K562 treated with DMSO at 1 percent for 48 hours (cell line): ENCODE results near the gene SLC25A45. TPM values are rescaled to one million over a fixed set of nuclear protein-coding genes. Genes with fewer than 3 reads are reported as not detected.

ENCODE experiments used
- total RNA-seq: library from RNA; unstranded; fragments of 300-600 nt; gene quantifications from 2 replicates; pipeline ENCODE4 v1.2.3, GENCODE V29; 2022; ENCODE audit warnings: low replicate concordance; ENCODE audit errors: extremely low read depth

The SLC25A45 gene, protein sequence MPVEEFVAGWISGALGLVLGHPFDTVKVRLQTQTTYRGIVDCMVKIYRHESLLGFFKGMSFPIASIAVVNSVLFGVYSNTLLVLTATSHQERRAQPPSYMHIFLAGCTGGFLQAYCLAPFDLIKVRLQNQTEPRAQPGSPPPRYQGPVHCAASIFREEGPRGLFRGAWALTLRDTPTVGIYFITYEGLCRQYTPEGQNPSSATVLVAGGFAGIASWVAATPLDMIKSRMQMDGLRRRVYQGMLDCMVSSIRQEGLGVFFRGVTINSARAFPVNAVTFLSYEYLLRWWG
- not detected in 2 replicates for total RNA-seq

DNA sequence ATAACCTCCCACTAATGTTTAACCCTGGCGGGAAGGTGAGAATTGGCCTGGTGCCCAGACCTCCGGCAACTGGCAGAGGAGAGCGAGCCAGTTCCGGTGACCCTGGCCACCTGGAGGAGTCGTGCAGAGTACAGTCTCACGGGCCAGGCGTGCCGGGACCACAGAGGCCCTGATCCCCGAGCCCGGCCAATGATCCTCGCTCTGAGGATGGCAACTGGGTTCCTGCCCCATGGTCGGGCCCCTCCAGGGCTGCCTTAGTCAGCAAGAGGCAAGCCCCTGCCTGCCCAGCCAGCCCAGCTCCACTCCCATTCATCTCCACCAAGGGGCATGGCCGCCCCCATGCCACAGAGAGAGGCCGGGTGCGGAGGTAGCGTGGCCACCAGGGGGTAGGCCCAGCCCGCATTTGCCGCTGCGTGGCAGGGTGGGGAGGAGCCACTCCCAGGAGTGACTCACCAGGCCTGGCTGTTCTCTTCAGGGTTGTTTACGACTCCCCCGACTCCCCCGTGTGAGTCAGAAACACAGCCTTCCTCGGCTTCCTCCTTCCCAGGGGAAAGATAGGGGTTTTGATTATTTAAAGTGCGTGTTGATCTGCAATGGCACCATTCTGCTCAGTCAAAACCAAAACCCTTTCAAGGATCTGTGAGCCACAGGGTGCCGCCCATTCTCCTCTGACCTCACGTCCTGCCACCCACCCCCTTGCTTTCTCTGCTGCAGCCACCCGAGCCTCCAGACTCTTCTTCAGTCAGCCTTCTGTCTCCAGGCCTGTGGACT, at the start of gene SLC25A45:
Gene SLC25A45 (minus strand): TSS at position 614 of the 771 bp plus-strand sequence. CDS start 695 bp downstream, outside the sequence.

GRCh38 chr11:65422633-65423515, 40.4 kb upstream of the SLC25A45 start, which contains the start of gene NEAT1:
TSS of gene NEAT1 (plus strand) at chr11:65422798.

GRCh38 chr11:65386307-65387140, 4.1 kb upstream of the SLC25A45 start, which contains the start of gene FRMD8:
TSS of gene FRMD8 (plus strand) at chr11:65386637. CDS start at chr11:65387037, 400 bp downstream.

DNA sequence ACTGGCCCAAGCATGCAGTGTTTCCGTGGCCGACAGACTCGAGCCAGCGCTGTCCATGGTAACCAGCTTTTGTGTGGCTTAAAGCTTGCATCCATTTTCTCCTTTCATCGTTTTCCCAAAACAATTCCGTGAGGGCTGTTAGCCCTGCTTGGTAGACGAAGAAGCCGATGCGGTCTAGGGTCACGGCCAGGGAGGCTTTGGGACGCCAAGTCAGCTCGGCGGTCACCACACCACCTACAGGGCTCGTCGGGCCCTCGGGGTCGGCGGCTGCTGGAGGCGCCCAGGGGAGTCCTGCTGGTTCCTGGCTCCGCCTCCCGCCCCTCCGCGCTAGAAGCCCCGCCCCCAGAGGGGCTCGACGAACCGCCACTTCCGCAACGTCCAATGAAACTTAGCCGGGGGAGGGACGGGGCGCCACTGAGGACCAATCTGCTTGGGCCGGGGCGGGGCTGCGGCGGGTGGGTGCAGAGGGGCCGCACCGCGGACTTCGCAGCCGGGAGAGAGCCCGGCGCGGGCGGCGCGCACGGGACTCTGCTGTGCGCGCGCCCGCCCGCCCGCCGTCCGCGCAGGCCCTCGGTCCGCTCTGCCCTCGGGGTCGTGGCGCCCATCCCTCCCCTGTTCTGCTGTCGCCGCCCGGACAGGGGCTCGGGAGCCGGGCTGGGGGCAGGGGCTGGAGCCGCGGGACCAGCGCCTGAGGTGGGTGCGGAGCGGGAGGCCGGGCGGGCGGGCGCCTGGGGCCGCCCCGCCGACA, 28.0 kb downstream of the SLC25A45 start, which contains the start of gene TIGD3:
Gene TIGD3 (plus strand): TSS at position 487 of the 748 bp plus-strand sequence. CDS start 1,058 bp downstream, outside the sequence.

Other genes with a start within 250 kb of the SLC25A45 start
- not detected in 2 replicates for gene SYVN1, start 248.1 kb downstream of the SLC25A45 start, total RNA-seq
- gene SPDYC, start 212.4 kb downstream of the SLC25A45 start, total RNA-seq = not detected in 2 replicates
- gene CAPN1, start 200.7 kb downstream of the SLC25A45 start, total RNA-seq = not detected in 2 replicates
- not detected in 2 replicates for gene POLA2, start 120.7 kb downstream of the SLC25A45 start, total RNA-seq
- not detected in 2 replicates for gene CDC42EP2, start 67.8 kb downstream of the SLC25A45 start, total RNA-seq
- 1,832 TPM in 1 of 2 replicates, not detected in the other for gene DPF2, start 48.8 kb downstream of the SLC25A45 start, total RNA-seq
- gene TIGD3, start 27.9 kb downstream of the SLC25A45 start, total RNA-seq = not detected in 2 replicates
- not detected in 2 replicates for gene FRMD8, start 4.0 kb upstream of the SLC25A45 start, total RNA-seq
- gene NEAT1, start 40.2 kb upstream of the SLC25A45 start, total RNA-seq = 149 TPM in 1 of 2 replicates, not detected in the other
- gene MALAT1, start 116.4 kb upstream of the SLC25A45 start, total RNA-seq = not detected in 2 replicates
- gene SCYL1, start 142.4 kb upstream of the SLC25A45 start, total RNA-seq = not detected in 2 replicates
- not detected in 2 replicates for gene LTBP3, start 175.7 kb upstream of the SLC25A45 start, total RNA-seq
- not detected in 2 replicates for gene ZNRD2, start 187.8 kb upstream of the SLC25A45 start, total RNA-seq
- gene FAM89B, start 189.9 kb upstream of the SLC25A45 start, total RNA-seq = not detected in 2 replicates
- not detected in 2 replicates for gene EHBP1L1, start 193.4 kb upstream of the SLC25A45 start, total RNA-seq
- not detected in 2 replicates for gene KCNK7, start 213.2 kb upstream of the SLC25A45 start, total RNA-seq
- gene MAP3K11, start 231.6 kb upstream of the SLC25A45 start, total RNA-seq = 226 TPM in 1 of 2 replicates, not detected in the other
- not detected in 2 replicates for gene PCNX3, start 233.1 kb upstream of the SLC25A45 start, total RNA-seq